H9 (cell line): ENCODE results near the gene SPOUT1. TPM values are rescaled to one million over a fixed set of nuclear protein-coding genes. Genes with fewer than 3 reads are reported as not detected.
"Not testable (repeated sequence)": the region's sequence is repeated elsewhere in the genome, so short reads cannot be mapped to it uniquely, and the experiment has no call there.

Experiments used
- DNase-seq: peaks from one replicate; pipeline ENCODE4 v3.0.0-alpha.2; 2017
- H2AFZ ChIP-seq: one replicate; pipeline ENCODE4 v1.6.1; 2013; ENCODE audit warnings: mild to moderate bottlenecking, low read length, control low read depth, moderate library complexity
- H2AK5ac ChIP-seq: 2 replicates; pipeline ENCODE4 v1.6.1; 2013; ENCODE audit warnings: low read length, control low read depth, mixed read lengths; ENCODE audit not compliant: insufficient read length
- H2BK120ac ChIP-seq: one replicate; pipeline ENCODE4 v1.6.1; 2013; ENCODE audit warnings: low read depth, mild to moderate bottlenecking, low read length, control low read depth, inconsistent platforms; ENCODE audit not compliant: poor library complexity, severe bottlenecking
- H2BK12ac ChIP-seq: 2 replicates; pipeline ENCODE4 v1.6.1; 2013; ENCODE audit warnings: low read length, control low read depth, mixed read lengths, low read depth; ENCODE audit not compliant: insufficient read length
- H2BK15ac ChIP-seq: 2 replicates; pipeline ENCODE4 v1.6.1; 2013; ENCODE audit warnings: low read depth, low read length, control low read depth
- H2BK20ac ChIP-seq: one replicate; pipeline ENCODE4 v1.6.1; 2013; ENCODE audit warnings: low read depth, mild to moderate bottlenecking, low read length, control low read depth, inconsistent platforms; ENCODE audit not compliant: poor library complexity, severe bottlenecking
- H2BK5ac ChIP-seq: 2 replicates; pipeline ENCODE4 v1.6.1; 2013; ENCODE audit warnings: low read length, control low read depth, mixed read lengths; ENCODE audit not compliant: insufficient read length
- H3K14ac ChIP-seq: 2 replicates; pipeline ENCODE4 v1.6.1; 2013; ENCODE audit warnings: low read length, control low read depth; ENCODE audit not compliant: insufficient read depth
- H3K18ac ChIP-seq: 2 replicates; pipeline ENCODE4 v1.6.1; 2013; ENCODE audit warnings: low read depth, mild to moderate bottlenecking, mixed read lengths, low read length, control low read depth; ENCODE audit not compliant: insufficient read length
- H3K23ac ChIP-seq: 2 replicates; pipeline ENCODE4 v1.6.1; 2013; ENCODE audit warnings: low read length, control low read depth, mixed read lengths, low read depth; ENCODE audit not compliant: insufficient read length
- H3K23me2 ChIP-seq: 2 replicates; pipeline ENCODE4 v1.6.1; 2013; ENCODE audit warnings: low read depth, mild to moderate bottlenecking, mixed read lengths, low read length, control low read depth; ENCODE audit not compliant: insufficient read length, poor library complexity, severe bottlenecking
- H3K27ac ChIP-seq: 2 replicates; pipeline ENCODE4 v1.5.1; 2013; ENCODE audit warnings: low read length, control low read depth, mixed read lengths, low read depth; ENCODE audit not compliant: insufficient read length
- H3K27me3 ChIP-seq: 2 replicates; pipeline ENCODE4 v1.6.1; 2013; ENCODE audit warnings: low read length, control low read depth, inconsistent platforms; ENCODE audit not compliant: insufficient read depth
- H3K4ac ChIP-seq: 2 replicates; pipeline ENCODE4 v1.6.1; 2013; ENCODE audit warnings: low read depth, mild to moderate bottlenecking, control low read depth, inconsistent platforms, low read length, moderate library complexity
- H3K4me1 ChIP-seq: 2 replicates; pipeline ENCODE4 v1.6.1; 2013; ENCODE audit warnings: low read length, control low read depth, inconsistent platforms; ENCODE audit not compliant: insufficient read depth
- H3K4me2 ChIP-seq: 2 replicates; pipeline ENCODE4 v1.6.1; 2013; ENCODE audit warnings: low read length, control low read depth, mixed read lengths; ENCODE audit not compliant: insufficient read length, insufficient read depth
- H3K56ac ChIP-seq: 2 replicates; pipeline ENCODE4 v1.6.1; 2013; ENCODE audit warnings: low read depth, mild to moderate bottlenecking, mixed read lengths, low read length, control low read depth; ENCODE audit not compliant: insufficient read length
- H3K79me1 ChIP-seq: 2 replicates; pipeline ENCODE4 v1.6.1; 2013; ENCODE audit warnings: low read depth, mild to moderate bottlenecking, moderate library complexity, low read length, control low read depth, inconsistent platforms; ENCODE audit not compliant: insufficient read depth, poor library complexity, severe bottlenecking
- H3K79me2 ChIP-seq: 2 replicates; pipeline ENCODE4 v1.6.1; 2013; ENCODE audit warnings: low read length, control low read depth, inconsistent platforms; ENCODE audit not compliant: insufficient read depth
- H3K9ac ChIP-seq: 2 replicates; pipeline ENCODE4 v1.6.1; 2013; ENCODE audit warnings: low read length, control low read depth, mixed read lengths; ENCODE audit not compliant: insufficient read length; ENCODE audit errors: extremely low read depth
- H3K9me3 ChIP-seq: one replicate; pipeline ENCODE4 v1.6.1; 2013; ENCODE audit warnings: low read depth, low read length, inconsistent platforms; ENCODE audit not compliant: control insufficient read depth
- H3T11ph ChIP-seq: one replicate; pipeline ENCODE4 v1.6.1; 2013; ENCODE audit warnings: mild to moderate bottlenecking, low read length, control low read depth, inconsistent platforms
- H4K20me1 ChIP-seq: one replicate; pipeline ENCODE4 v1.6.1; 2013; ENCODE audit not compliant: control insufficient read depth, insufficient read length, insufficient read depth
- H4K5ac ChIP-seq: 2 replicates; pipeline ENCODE4 v1.6.1; 2013; ENCODE audit warnings: low read depth, mild to moderate bottlenecking, mixed read lengths, low read length, control low read depth; ENCODE audit not compliant: insufficient read length
- H4K8ac ChIP-seq: replicated peaks from 2 replicates; pipeline ENCODE4 v1.6.1; 2013; ENCODE audit warnings: low read length, control low read depth, mixed read lengths, low read depth; ENCODE audit not compliant: insufficient read length
- H4K91ac ChIP-seq: 2 replicates; pipeline ENCODE4 v1.6.1; 2013; ENCODE audit warnings: low read depth, mild to moderate bottlenecking, moderate library complexity, mixed read lengths, low read length, control low read depth; ENCODE audit not compliant: insufficient read length
- H3K27ac Mint-ChIP-seq, 3 experiments: 2 replicates in 2 of 3; 3 replicates in 1 of 3; pipeline ENCODE4 v1.8.0; 2020 to 2021; ENCODE audit warnings: mixed read lengths in 3 of 3, mild to moderate bottlenecking in 1 of 3, moderate library complexity in 1 of 3
- H3K27me3 Mint-ChIP-seq: 2 replicates; pipeline ENCODE4 v1.8.0; 2021; ENCODE audit warnings: low read depth, mild to moderate bottlenecking, moderate library complexity, mixed read lengths
- H3K36me3 Mint-ChIP-seq, 3 experiments: 2 replicates in 2 of 3; 3 replicates in 1 of 3; pipeline ENCODE4 v1.8.0; 2020 to 2021; ENCODE audit warnings: low read depth in 3 of 3, mixed read lengths in 3 of 3; ENCODE audit not compliant: insufficient read depth in 1 of 3
- H3K4me1 Mint-ChIP-seq, 2 experiments: 2 replicates each; pipeline ENCODE4 v1.8.0; 2020; ENCODE audit warnings: mixed read lengths in 2 of 2
- H3K4me3 Mint-ChIP-seq, 2 experiments: 2 replicates in 1 of 2; 3 replicates in 1 of 2; pipeline ENCODE4 v1.8.0; 2020 to 2021; ENCODE audit warnings: mild to moderate bottlenecking in 2 of 2, mixed read lengths in 2 of 2, moderate library complexity in 1 of 2
- H3K9me3 Mint-ChIP-seq, 2 experiments: 2 replicates in 1 of 2; 3 replicates in 1 of 2; pipeline ENCODE4 v1.8.0; 2020; ENCODE audit warnings: mild to moderate bottlenecking in 2 of 2, mixed read lengths in 2 of 2, moderate library complexity in 1 of 2
- WGBS: extraction: QIAGEN DNeasy Blood & Tissue Kit; methylation state at CpG from one replicate; pipeline ENCODE4 v1.1.7; 2013; ENCODE audit warnings: missing lambda C conversion rate, low lambda C conversion rate, mixed read lengths; ENCODE audit not compliant: insufficient read length; ENCODE audit errors: extremely low coverage; 5-methylcytosine and 5-hydroxymethylcytosine counted together
- total RNA-seq: library from RNA; stranded (reverse); gene quantifications from 2 replicates; pipeline ENCODE4 v1.2.1, GENCODE V29; 2021

SPOUT1 gene
- total RNA-seq, 1 experiment from 2014 or later: 86.3 TPM

- Mint-ChIP-seq H3K36me3 (peaks cover 17 to 18% (median 17%) of the 10 kb centered on the region in 3 experiments), H3K9me3 (peaks cover 17% of the 10 kb centered on the region in 2 experiments)
- no CpG with 5 or more reads among the region's 6 CpGs for WGBS
- H4K20me1 ChIP-seq, H3T11ph ChIP-seq, H3K4ac ChIP-seq, H4K91ac ChIP-seq, H3K27me3 Mint-ChIP-seq, H3K9me3 ChIP-seq, H3K27me3 ChIP-seq, H2BK12ac ChIP-seq, H2AK5ac ChIP-seq, H3K4me2 ChIP-seq, H3K9ac ChIP-seq, H3K79me2 ChIP-seq, H4K8ac ChIP-seq, H3K56ac ChIP-seq, H2BK20ac ChIP-seq, H3K4me1 Mint-ChIP-seq, H2BK15ac ChIP-seq, H3K4me1 ChIP-seq, H3K23me2 ChIP-seq, H2AFZ ChIP-seq, H3K27ac ChIP-seq, H3K27ac Mint-ChIP-seq, H2BK120ac ChIP-seq, H3K14ac ChIP-seq, DNase-seq, H3K79me1 ChIP-seq, H4K5ac ChIP-seq, H2BK5ac ChIP-seq, H3K23ac ChIP-seq, H3K4me3 Mint-ChIP-seq, H3K18ac ChIP-seq: not testable (repeated sequence)
Measured at GRCh38 chr9:128854454-128854853, 24.9 kb upstream of the SPOUT1 start.

GRCh38 chr9:128852646-128853045 lies 23.1 kb upstream of the SPOUT1 start:
- H2BK5ac ChIP-seq, H3K79me2 ChIP-seq, H3K56ac ChIP-seq, H3K9me3 ChIP-seq, H3K27me3 ChIP-seq, H3K27me3 Mint-ChIP-seq, H4K5ac ChIP-seq, DNase-seq, H2BK15ac ChIP-seq, H3K4me1 Mint-ChIP-seq, H3K27ac ChIP-seq, H3K18ac ChIP-seq, H2AFZ ChIP-seq, H3K4ac ChIP-seq, H3K23me2 ChIP-seq, H3K4me2 ChIP-seq, H3K27ac Mint-ChIP-seq, H3K9ac ChIP-seq, H2BK120ac ChIP-seq, H3K14ac ChIP-seq, H2BK20ac ChIP-seq, H2BK12ac ChIP-seq, H3K4me3 Mint-ChIP-seq, H3K4me1 ChIP-seq, H4K91ac ChIP-seq, H3K23ac ChIP-seq, H2AK5ac ChIP-seq, H3K79me1 ChIP-seq, H4K8ac ChIP-seq, H3T11ph ChIP-seq, H4K20me1 ChIP-seq: not testable (repeated sequence)
- peaks cover 21 to 22% of the 10 kb centered on the region in 2 experiments for H3K9me3 Mint-ChIP-seq
- no CpG with 5 or more reads among the region's 2 CpGs for WGBS
- H3K36me3 Mint-ChIP-seq: peaks cover 21 to 24% (median 21%) of the 10 kb centered on the region in 3 experiments
